H9 (cell line): Measurements from ENCODE around the gene SEC22C. TPM values are rescaled to one million over a fixed set of nuclear protein-coding genes. Genes with fewer than 3 reads are reported as not detected.

Experiments
- DNase-seq: peaks from one replicate; pipeline ENCODE4 v3.0.0-alpha.2; 2017
- H2AFZ ChIP-seq: one replicate; pipeline ENCODE4 v1.6.1; 2013; ENCODE audit warnings: mild to moderate bottlenecking, low read length, control low read depth, moderate library complexity
- H2AK5ac ChIP-seq: 2 replicates; pipeline ENCODE4 v1.6.1; 2013; ENCODE audit warnings: low read length, control low read depth, mixed read lengths; ENCODE audit not compliant: insufficient read length
- H2BK120ac ChIP-seq: one replicate; pipeline ENCODE4 v1.6.1; 2013; ENCODE audit warnings: low read depth, mild to moderate bottlenecking, low read length, control low read depth, inconsistent platforms; ENCODE audit not compliant: poor library complexity, severe bottlenecking
- H2BK12ac ChIP-seq: 2 replicates; pipeline ENCODE4 v1.6.1; 2013; ENCODE audit warnings: low read length, control low read depth, mixed read lengths, low read depth; ENCODE audit not compliant: insufficient read length
- H2BK15ac ChIP-seq: 2 replicates; pipeline ENCODE4 v1.6.1; 2013; ENCODE audit warnings: low read depth, low read length, control low read depth
- H2BK20ac ChIP-seq: one replicate; pipeline ENCODE4 v1.6.1; 2013; ENCODE audit warnings: low read depth, mild to moderate bottlenecking, low read length, control low read depth, inconsistent platforms; ENCODE audit not compliant: poor library complexity, severe bottlenecking
- H2BK5ac ChIP-seq: 2 replicates; pipeline ENCODE4 v1.6.1; 2013; ENCODE audit warnings: low read length, control low read depth, mixed read lengths; ENCODE audit not compliant: insufficient read length
- H3K14ac ChIP-seq: 2 replicates; pipeline ENCODE4 v1.6.1; 2013; ENCODE audit warnings: low read length, control low read depth; ENCODE audit not compliant: insufficient read depth
- H3K18ac ChIP-seq: 2 replicates; pipeline ENCODE4 v1.6.1; 2013; ENCODE audit warnings: low read depth, mild to moderate bottlenecking, mixed read lengths, low read length, control low read depth; ENCODE audit not compliant: insufficient read length
- H3K23ac ChIP-seq: 2 replicates; pipeline ENCODE4 v1.6.1; 2013; ENCODE audit warnings: low read length, control low read depth, mixed read lengths, low read depth; ENCODE audit not compliant: insufficient read length
- H3K23me2 ChIP-seq: 2 replicates; pipeline ENCODE4 v1.6.1; 2013; ENCODE audit warnings: low read depth, mild to moderate bottlenecking, mixed read lengths, low read length, control low read depth; ENCODE audit not compliant: insufficient read length, poor library complexity, severe bottlenecking
- H3K27ac ChIP-seq: 2 replicates; pipeline ENCODE4 v1.5.1; 2013; ENCODE audit warnings: low read length, control low read depth, mixed read lengths, low read depth; ENCODE audit not compliant: insufficient read length
- H3K27me3 ChIP-seq: 2 replicates; pipeline ENCODE4 v1.6.1; 2013; ENCODE audit warnings: low read length, control low read depth, inconsistent platforms; ENCODE audit not compliant: insufficient read depth
- H3K4ac ChIP-seq: 2 replicates; pipeline ENCODE4 v1.6.1; 2013; ENCODE audit warnings: low read depth, mild to moderate bottlenecking, control low read depth, inconsistent platforms, low read length, moderate library complexity
- H3K4me1 ChIP-seq: 2 replicates; pipeline ENCODE4 v1.6.1; 2013; ENCODE audit warnings: low read length, control low read depth, inconsistent platforms; ENCODE audit not compliant: insufficient read depth
- H3K4me2 ChIP-seq: 2 replicates; pipeline ENCODE4 v1.6.1; 2013; ENCODE audit warnings: low read length, control low read depth, mixed read lengths; ENCODE audit not compliant: insufficient read length, insufficient read depth
- H3K56ac ChIP-seq: 2 replicates; pipeline ENCODE4 v1.6.1; 2013; ENCODE audit warnings: low read depth, mild to moderate bottlenecking, mixed read lengths, low read length, control low read depth; ENCODE audit not compliant: insufficient read length
- H3K79me1 ChIP-seq: 2 replicates; pipeline ENCODE4 v1.6.1; 2013; ENCODE audit warnings: low read depth, mild to moderate bottlenecking, moderate library complexity, low read length, control low read depth, inconsistent platforms; ENCODE audit not compliant: insufficient read depth, poor library complexity, severe bottlenecking
- H3K79me2 ChIP-seq: 2 replicates; pipeline ENCODE4 v1.6.1; 2013; ENCODE audit warnings: low read length, control low read depth, inconsistent platforms; ENCODE audit not compliant: insufficient read depth
- H3K9ac ChIP-seq: 2 replicates; pipeline ENCODE4 v1.6.1; 2013; ENCODE audit warnings: low read length, control low read depth, mixed read lengths; ENCODE audit not compliant: insufficient read length; ENCODE audit errors: extremely low read depth
- H3K9me3 ChIP-seq: one replicate; pipeline ENCODE4 v1.6.1; 2013; ENCODE audit warnings: low read depth, low read length, inconsistent platforms; ENCODE audit not compliant: control insufficient read depth
- H3T11ph ChIP-seq: one replicate; pipeline ENCODE4 v1.6.1; 2013; ENCODE audit warnings: mild to moderate bottlenecking, low read length, control low read depth, inconsistent platforms
- H4K20me1 ChIP-seq: one replicate; pipeline ENCODE4 v1.6.1; 2013; ENCODE audit not compliant: control insufficient read depth, insufficient read length, insufficient read depth
- H4K5ac ChIP-seq: 2 replicates; pipeline ENCODE4 v1.6.1; 2013; ENCODE audit warnings: low read depth, mild to moderate bottlenecking, mixed read lengths, low read length, control low read depth; ENCODE audit not compliant: insufficient read length
- H4K8ac ChIP-seq: replicated peaks from 2 replicates; pipeline ENCODE4 v1.6.1; 2013; ENCODE audit warnings: low read length, control low read depth, mixed read lengths, low read depth; ENCODE audit not compliant: insufficient read length
- H4K91ac ChIP-seq: 2 replicates; pipeline ENCODE4 v1.6.1; 2013; ENCODE audit warnings: low read depth, mild to moderate bottlenecking, moderate library complexity, mixed read lengths, low read length, control low read depth; ENCODE audit not compliant: insufficient read length
- H3K27ac Mint-ChIP-seq, 3 experiments: 2 replicates in 2 of 3; 3 replicates in 1 of 3; pipeline ENCODE4 v1.8.0; 2020 to 2021; ENCODE audit warnings: mixed read lengths in 3 of 3, mild to moderate bottlenecking in 1 of 3, moderate library complexity in 1 of 3
- H3K27me3 Mint-ChIP-seq: 2 replicates; pipeline ENCODE4 v1.8.0; 2021; ENCODE audit warnings: low read depth, mild to moderate bottlenecking, moderate library complexity, mixed read lengths
- H3K36me3 Mint-ChIP-seq, 3 experiments: 2 replicates in 2 of 3; 3 replicates in 1 of 3; pipeline ENCODE4 v1.8.0; 2020 to 2021; ENCODE audit warnings: low read depth in 3 of 3, mixed read lengths in 3 of 3; ENCODE audit not compliant: insufficient read depth in 1 of 3
- H3K4me1 Mint-ChIP-seq, 2 experiments: 2 replicates each; pipeline ENCODE4 v1.8.0; 2020; ENCODE audit warnings: mixed read lengths in 2 of 2
- H3K4me3 Mint-ChIP-seq, 2 experiments: 2 replicates in 1 of 2; 3 replicates in 1 of 2; pipeline ENCODE4 v1.8.0; 2020 to 2021; ENCODE audit warnings: mild to moderate bottlenecking in 2 of 2, mixed read lengths in 2 of 2, moderate library complexity in 1 of 2
- H3K9me3 Mint-ChIP-seq, 2 experiments: 2 replicates in 1 of 2; 3 replicates in 1 of 2; pipeline ENCODE4 v1.8.0; 2020; ENCODE audit warnings: mild to moderate bottlenecking in 2 of 2, mixed read lengths in 2 of 2, moderate library complexity in 1 of 2
- WGBS: extraction: QIAGEN DNeasy Blood & Tissue Kit; methylation state at CpG from one replicate; pipeline ENCODE4 v1.1.7; 2013; ENCODE audit warnings: missing lambda C conversion rate, low lambda C conversion rate, mixed read lengths; ENCODE audit not compliant: insufficient read length; ENCODE audit errors: extremely low coverage; 5-methylcytosine and 5-hydroxymethylcytosine counted together
- total RNA-seq: library from RNA; stranded (reverse); gene quantifications from 2 replicates; pipeline ENCODE4 v1.2.1, GENCODE V29; 2021
- TF ChIP-seq, protein P1 (sequence below): fragments of 200-600 bp; sonication (generic); conservative IDR thresholded peaks from 3 replicates; pipeline ENCODE4 v1.8.0; 2021; ENCODE audit warnings: antibody characterized with exemption, mild to moderate bottlenecking

Gene SEC22C
- total RNA-seq, 1 experiment from 2014 or later, result 28.2 TPM

DNA sequence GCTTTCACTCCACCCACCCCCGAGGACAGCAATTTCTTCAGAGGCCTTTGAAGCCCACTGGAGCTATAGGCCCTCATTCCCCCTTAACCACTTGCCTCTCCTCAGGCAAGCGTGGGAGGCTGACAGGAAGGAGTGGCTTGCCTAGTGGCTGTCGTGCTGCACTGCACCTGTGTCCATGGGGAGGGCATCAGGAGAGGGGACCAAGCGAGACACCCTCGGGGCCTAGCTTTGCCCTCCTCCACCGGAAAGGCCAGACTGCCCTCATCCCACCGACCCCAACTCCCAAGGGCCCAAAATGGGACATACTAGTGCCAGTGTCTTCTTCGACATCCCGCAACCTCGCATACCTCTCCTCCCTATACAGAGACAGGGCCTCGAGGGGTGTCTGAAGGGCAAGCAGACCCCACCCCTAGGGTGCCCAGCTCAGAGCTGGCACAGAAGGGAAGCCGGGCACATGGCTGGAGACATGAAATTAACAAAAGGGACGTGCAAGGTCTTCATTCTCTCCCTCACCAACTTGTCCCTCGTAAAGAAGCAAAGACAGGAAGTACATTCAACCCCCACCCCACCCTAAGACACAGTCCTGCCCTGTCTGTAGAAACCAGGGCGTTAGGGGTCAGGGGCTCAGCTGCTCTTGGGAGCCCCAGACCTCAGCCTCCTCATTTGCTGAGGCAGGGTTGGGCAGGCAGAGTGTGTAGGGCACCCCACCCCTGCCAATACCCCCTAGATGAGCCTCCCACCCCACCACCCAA, 55.0 kb downstream of the SEC22C start:
- TF ChIP-seq, protein P1, sequence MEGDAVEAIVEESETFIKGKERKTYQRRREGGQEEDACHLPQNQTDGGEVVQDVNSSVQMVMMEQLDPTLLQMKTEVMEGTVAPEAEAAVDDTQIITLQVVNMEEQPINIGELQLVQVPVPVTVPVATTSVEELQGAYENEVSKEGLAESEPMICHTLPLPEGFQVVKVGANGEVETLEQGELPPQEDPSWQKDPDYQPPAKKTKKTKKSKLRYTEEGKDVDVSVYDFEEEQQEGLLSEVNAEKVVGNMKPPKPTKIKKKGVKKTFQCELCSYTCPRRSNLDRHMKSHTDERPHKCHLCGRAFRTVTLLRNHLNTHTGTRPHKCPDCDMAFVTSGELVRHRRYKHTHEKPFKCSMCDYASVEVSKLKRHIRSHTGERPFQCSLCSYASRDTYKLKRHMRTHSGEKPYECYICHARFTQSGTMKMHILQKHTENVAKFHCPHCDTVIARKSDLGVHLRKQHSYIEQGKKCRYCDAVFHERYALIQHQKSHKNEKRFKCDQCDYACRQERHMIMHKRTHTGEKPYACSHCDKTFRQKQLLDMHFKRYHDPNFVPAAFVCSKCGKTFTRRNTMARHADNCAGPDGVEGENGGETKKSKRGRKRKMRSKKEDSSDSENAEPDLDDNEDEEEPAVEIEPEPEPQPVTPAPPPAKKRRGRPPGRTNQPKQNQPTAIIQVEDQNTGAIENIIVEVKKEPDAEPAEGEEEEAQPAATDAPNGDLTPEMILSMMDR, result peak; percentile 40; the same call in 2 of the 3 replicates
- no peaks in the 10 kb centered on the region for H3K23me2 ChIP-seq
- no peak overlapping the region for H2BK15ac ChIP-seq
- no peak overlapping the region for H3K56ac ChIP-seq
- no peaks in the 10 kb centered on the region for H3K27me3 ChIP-seq
- H3K4ac ChIP-seq, result no peak overlapping the region
- H4K8ac ChIP-seq, result no peak overlapping the region
- Mint-ChIP-seq H3K27ac (no peak overlapping the region; a peak in 1 of 7 replicates), H3K4me3 (no peak overlapping the region), H3K27me3 (no peaks in the 10 kb centered on the region), H3K4me1 (no peaks in the 10 kb centered on the region; a peak in 1 of 4 replicates), H3K36me3 (no peaks in the 10 kb centered on the region), H3K9me3 (no peaks in the 10 kb centered on the region)
- no peak overlapping the region for H4K5ac ChIP-seq
- H3K79me1 ChIP-seq, result no peaks in the 10 kb centered on the region
- H2BK120ac ChIP-seq, result no peak overlapping the region
- no peaks in the 10 kb centered on the region for H3K79me2 ChIP-seq
- no peak overlapping the region for H2AFZ ChIP-seq
- no peaks in the 10 kb centered on the region for H3K4me1 ChIP-seq
- no peak overlapping the region for H3K23ac ChIP-seq
- no peak overlapping the region for H3K27ac ChIP-seq
- DNase-seq, result no peak
- no peaks in the 10 kb centered on the region for H3K9me3 ChIP-seq
- H3K9ac ChIP-seq, result no peak overlapping the region
- no peak overlapping the region for H3K14ac ChIP-seq
- H4K20me1 ChIP-seq, result no peaks in the 10 kb centered on the region
- H3K18ac ChIP-seq, result no peak overlapping the region
- no peak overlapping the region for H4K91ac ChIP-seq
- H3K4me2 ChIP-seq, result no peak overlapping the region
- no peak overlapping the region for H3T11ph ChIP-seq
- no peak overlapping the region for H2AK5ac ChIP-seq
- no peak overlapping the region for H2BK20ac ChIP-seq
- WGBS, result no CpG with 5 or more reads among the region's 15 CpGs
- H2BK12ac ChIP-seq, result no peak overlapping the region
- no peak overlapping the region for H2BK5ac ChIP-seq
